Gastroesophageal sphincter (tissue), 4 donors: Measurements from ENCODE around the gene IQGAP2. TPM values are rescaled to one million over a fixed set of nuclear protein-coding genes. Genes with fewer than 3 reads are reported as not detected.

Source experiments
- ATAC-seq: fragments of 150-250 bp; one replicate; pipeline ENCODE4 v1.9.1; 2016; ENCODE audit warnings: mild to moderate bottlenecking, moderate library complexity
- H3K27ac ChIP-seq, 4 donors: fragments of 200-600 bp; sonication (generic) in 3 of 4; 1 replicate in 3 of 4; 2 replicates in 1 of 4; pipeline ENCODE4 v1.5.1; 2016 to 2019
- H3K27me3 ChIP-seq: fragments of 200-600 bp; sonication (generic); one replicate; pipeline ENCODE4 v1.5.1; 2019
- H3K36me3 ChIP-seq, 2 donors: fragments of 200-600 bp; sonication (generic); one replicate each; pipeline ENCODE4 v1.5.1; 2019; ENCODE audit warnings: control low read depth in 1 of 2
- H3K4me1 ChIP-seq, 3 donors: fragments of 200-600 bp; sonication (generic); 1 replicate in 2 of 3; 2 replicates in 1 of 3; pipeline ENCODE4 v1.5.1; 2016 to 2019; ENCODE audit warnings: control low read depth in 2 of 3
- H3K4me3 ChIP-seq, 2 donors: fragments of 200-600 bp; sonication (generic); one replicate each; pipeline ENCODE4 v1.5.1; 2019; ENCODE audit warnings: mild to moderate bottlenecking in 1 of 2, moderate library complexity in 1 of 2
- H3K9me3 ChIP-seq, 3 donors: fragments of 200-600 bp; sonication (generic); one replicate each; pipeline ENCODE4 v1.5.1; 2017 to 2019; ENCODE audit warnings: control low read depth in 2 of 3
- CTCF ChIP-seq, 4 experiments: fragments of 200-600 bp in 2 of 4; fragments of 450-650 bp in 2 of 4; sonication (generic) in 1 of 4; IDR thresholded peaks; one replicate each; pipeline ENCODE4 v1.5.1; 2017 to 2019; ENCODE audit warnings: antibody characterized with exemption in 4 of 4, mild to moderate bottlenecking in 2 of 4, moderate library complexity in 2 of 4
- EP300 ChIP-seq: sonication (generic); formaldehyde crosslinking; IDR thresholded peaks from one replicate; pipeline ENCODE4 v1.6.1; 2017; ENCODE audit warnings: antibody characterized with exemption, mild to moderate bottlenecking
- POLR2A ChIP-seq, 2 donors: fragments of 450-650 bp; IDR thresholded peaks; one replicate each; pipeline ENCODE4 v1.6.1; 2017; ENCODE audit warnings: antibody characterized with exemption in 2 of 2, mild to moderate bottlenecking in 2 of 2, moderate library complexity in 1 of 2
- POLR2AphosphoS5 ChIP-seq: sonication (generic); formaldehyde crosslinking; IDR thresholded peaks from one replicate; pipeline ENCODE4 v1.6.1; 2017; ENCODE audit warnings: antibody characterized with exemption
- WGBS, 2 donors: methylation state at CpG; one replicate each; pipeline ENCODE4 v1.1.5; 2018; ENCODE audit warnings: low coverage in 1 of 2; 5-methylcytosine and 5-hydroxymethylcytosine counted together
- total RNA-seq, 4 donors: library from RNA; depleted of rRNA; stranded (reverse); fragments of >200 nt; gene quantifications; one replicate each; pipeline ENCODE4 v1.1.0, GENCODE V29; 2016

IQGAP2 gene
- total RNA-seq: 10 to 100 TPM; 15.7 to 34.4 (median 25.8) TPM

- Histone ChIP-seq H3K4me3 (peak within 1 kb of the TSS; percentile 40 to 65), H3K27me3 (peaks cover 46% of the 10 kb centered on the region), H3K9me3 (no peaks in the 10 kb centered on the region), H3K4me1 (peaks cover 0 to 30% (median 4%) of the 10 kb centered on the region in 3 donors), H3K36me3 (no peaks in the 10 kb centered on the region), H3K27ac (peak within 1 kb of the TSS in 3 of 4 donors; percentile 58 to 86 (median 77))
- peak; percentile 70 for ATAC-seq
- TF ChIP-seq EP300: no peak
- peak; percentile 11 for TF ChIP-seq POLR2AphosphoS5
- TF ChIP-seq CTCF (IDR thresholded peaks at IDR 0.05): peak in 3 of 4 experiments; percentile 25 to 75 (median 46)
- TF ChIP-seq POLR2A (IDR thresholded peaks at IDR 0.05): peak in 1 of 2 donors; percentile 23
- WGBS, 2 donors: 0% methylated on average over 8 to 15 of the region's 92 CpGs
Observed at GRCh38 chr5:76402886-76403765, at the start of gene IQGAP2. IQGAP2 (plus strand) TSS chr5:76403285; CDS start chr5:76403546, 261 bp downstream.

- no peak overlapping the region for H3K4me3 ChIP-seq
- WGBS, 2 donors: 83 to 89% methylated on average over 2 to 3 of the region's 5 CpGs
- H3K4me1 ChIP-seq: no peaks in the 10 kb centered on the region
- no peaks in the 10 kb centered on the region for H3K36me3 ChIP-seq
- no peaks in the 10 kb centered on the region for H3K9me3 ChIP-seq
- no peak overlapping the region for H3K27ac ChIP-seq
- TF ChIP-seq POLR2A (IDR thresholded peaks at IDR 0.05): no peak
- TF ChIP-seq POLR2AphosphoS5: no peak
- no peak for TF ChIP-seq CTCF (IDR thresholded peaks at IDR 0.05)
- TF ChIP-seq EP300: no peak
- ATAC-seq: no peak
- H3K27me3 ChIP-seq: no peaks in the 10 kb centered on the region
Observed at GRCh38 chr5:76356887-76357286, 46.2 kb upstream of the IQGAP2 start.

GRCh38 chr5:76363352-76364225 is 39.5 kb upstream of the IQGAP2 start:
- TF ChIP-seq POLR2A (IDR thresholded peaks at IDR 0.05) (no peak), CTCF (IDR thresholded peaks at IDR 0.05) (no peak), EP300 (no peak), POLR2AphosphoS5 (no peak)
- H3K4me3 ChIP-seq: no peak overlapping the region
- H3K27me3 ChIP-seq: no peaks in the 10 kb centered on the region
- no peaks in the 10 kb centered on the region for H3K9me3 ChIP-seq
- 38 to 78% methylated on average over 6 to 11 of the region's 17 CpGs for WGBS, 2 donors
- H3K4me1 ChIP-seq: no peaks in the 10 kb centered on the region
- ATAC-seq: no peak
- no peak overlapping the region for H3K27ac ChIP-seq
- H3K36me3 ChIP-seq: no peaks in the 10 kb centered on the region

- ATAC-seq: no peak
- Histone ChIP-seq H3K36me3 (no peaks in the 10 kb centered on the region), H3K4me3 (no peak overlapping the region), H3K9me3 (no peaks in the 10 kb centered on the region), H3K4me1 (no peaks in the 10 kb centered on the region), H3K27ac (no peak overlapping the region), H3K27me3 (no peaks in the 10 kb centered on the region)
- 69 to 83% methylated on average over 1 to 2 of the region's 2 CpGs for WGBS, 2 donors
- TF ChIP-seq CTCF (IDR thresholded peaks at IDR 0.05): no peak
- TF ChIP-seq POLR2A (IDR thresholded peaks at IDR 0.05): no peak
- no peak for TF ChIP-seq POLR2AphosphoS5
- TF ChIP-seq EP300: no peak
Observed at GRCh38 chr5:76364226-76364589, 38.9 kb upstream of the IQGAP2 start.
